Activated T-cell treated with anti-CD3 and anti-CD28 coated beads for 1 hour (primary cell): ENCODE results near the gene GRIA4.

Source experiments
- DNase-seq: peaks from one replicate; pipeline ENCODE4 v3.0.0-alpha.2; 2020; ENCODE audit warnings: low read depth

Gene GRIA4

GRCh38 chr11:105789579-105790420, 179.9 kb downstream of the GRIA4 start:
- no peak for DNase-seq

DNA sequence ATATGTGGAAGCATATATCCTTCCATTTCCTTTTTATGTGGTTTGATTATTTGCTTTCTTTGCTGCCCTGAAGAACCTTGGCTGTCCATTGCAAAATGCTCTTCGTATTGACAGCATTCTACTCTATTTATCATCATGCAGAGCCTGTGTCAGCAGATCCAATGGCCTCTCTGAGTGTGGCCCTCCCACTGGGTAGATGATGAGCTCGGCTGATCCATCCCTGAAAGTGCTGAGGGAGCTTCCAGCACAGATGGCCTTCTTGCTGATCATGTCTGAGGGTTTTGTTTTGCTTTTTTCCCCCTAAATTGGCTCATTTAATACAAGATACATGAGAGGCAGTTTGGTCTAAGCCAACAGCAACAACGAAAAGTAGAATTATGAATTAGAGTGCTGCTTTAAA, 181.0 kb downstream of the GRIA4 start:
- DNase-seq = no peak

GRCh38 chr11:105793092-105793491, 183.2 kb downstream of the GRIA4 start:
- DNase-seq = no peak

- DNase-seq = no peak
Observed at GRCh38 chr11:105799263-105799662, 189.4 kb downstream of the GRIA4 start.

GRCh38 chr11:105799728-105800462, 190.0 kb downstream of the GRIA4 start:
- DNase-seq = no peak

- no peak for DNase-seq
Observed at GRCh38 chr11:105802390-105802789, 192.5 kb downstream of the GRIA4 start.

GRCh38 chr11:105811242-105811641, 201.4 kb downstream of the GRIA4 start:
- no peak for DNase-seq

DNA sequence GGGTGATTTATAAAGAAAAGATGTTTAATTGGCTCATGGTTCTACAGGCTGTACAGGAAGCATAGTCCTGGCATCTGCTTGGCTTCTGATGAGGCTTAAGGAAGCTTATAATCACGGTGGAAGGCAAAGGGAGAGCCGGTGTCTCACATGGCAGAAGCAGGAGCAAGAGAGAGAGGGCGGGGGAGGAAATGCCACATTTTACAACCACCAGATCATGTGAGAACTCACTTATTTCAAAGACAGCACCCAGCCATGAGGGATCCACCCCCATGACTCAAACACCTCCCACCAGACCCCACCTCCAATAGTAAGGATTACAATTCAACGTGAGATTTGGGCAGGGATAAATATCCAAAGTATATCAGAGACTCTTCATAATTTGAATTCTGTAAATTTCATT, 211.5 kb downstream of the GRIA4 start:
- no peak for DNase-seq

DNA sequence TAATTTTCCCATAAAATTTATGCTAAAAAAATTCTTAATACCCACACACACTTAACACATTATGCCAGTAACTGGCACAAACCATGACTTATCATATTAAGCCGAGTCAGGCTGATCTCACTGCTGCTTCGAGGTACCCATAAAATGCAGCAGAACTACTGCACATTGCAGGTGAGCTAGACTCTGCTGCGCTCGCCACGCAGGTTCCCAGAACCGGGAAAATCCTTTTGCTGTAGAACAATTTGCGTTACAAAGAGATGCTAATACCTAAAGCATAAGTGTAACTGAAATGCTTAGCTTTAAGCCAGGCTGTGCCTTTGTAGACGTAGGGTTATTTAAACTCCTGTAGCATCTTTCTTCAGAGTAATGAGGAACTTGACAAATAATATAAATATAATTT, 211.9 kb downstream of the GRIA4 start:
- DNase-seq = no peak

DNA sequence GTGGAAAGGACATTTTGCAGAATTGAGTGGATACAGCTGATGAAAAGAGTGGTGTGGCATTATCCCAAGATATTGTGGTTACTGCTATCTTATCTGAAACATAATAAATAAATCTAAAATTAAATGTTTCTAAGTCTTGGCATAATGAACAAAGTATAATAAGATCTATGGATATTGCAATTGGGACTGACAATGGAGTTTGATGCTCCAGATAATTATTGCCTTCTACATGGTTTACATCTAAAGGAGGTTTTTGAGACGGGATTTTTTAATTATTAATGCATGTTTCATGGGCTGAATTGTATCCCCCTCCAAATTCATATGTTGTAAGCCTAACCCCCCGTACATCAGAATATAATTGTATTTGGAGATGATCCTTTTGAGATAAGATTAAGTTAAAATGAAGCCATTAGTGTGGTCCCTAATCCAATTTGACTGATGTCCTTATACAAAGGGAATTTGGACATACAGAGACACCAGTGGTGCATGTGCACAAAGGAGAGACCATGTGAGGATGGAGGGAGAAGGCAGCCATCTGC, 213.7 kb downstream of the GRIA4 start:
- no peak for DNase-seq

DNA sequence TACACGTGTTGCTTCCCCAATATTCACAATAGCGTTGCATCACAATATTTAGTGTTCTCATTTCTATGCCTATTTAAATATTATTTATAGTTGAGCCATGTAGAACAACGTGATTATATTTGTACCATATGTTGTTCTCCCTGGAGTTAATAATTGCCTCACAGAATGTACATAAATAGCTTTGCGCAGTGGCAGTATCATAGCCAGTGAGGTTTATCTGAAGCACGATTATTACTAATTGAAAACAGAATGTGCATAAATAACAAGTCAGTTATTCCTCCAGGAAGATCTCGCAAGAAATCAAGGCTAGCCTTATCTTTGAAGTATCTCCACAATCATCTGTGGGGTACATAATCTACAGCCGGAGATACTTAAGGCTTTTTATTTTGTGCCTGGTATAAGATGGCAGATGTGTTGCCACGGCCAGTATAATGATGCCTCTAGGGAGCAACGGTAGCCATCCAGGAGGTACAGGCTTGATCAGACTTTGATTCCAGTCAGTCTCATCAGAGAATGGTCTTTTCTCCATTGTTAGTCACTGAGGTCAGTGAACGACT, 214.7 kb downstream of the GRIA4 start:
- no peak for DNase-seq

- DNase-seq = no peak
Observed at GRCh38 chr11:105825141-105825540, 215.3 kb downstream of the GRIA4 start.

GRCh38 chr11:105827906-105828305, 218.0 kb downstream of the GRIA4 start:
- DNase-seq = no peak

- no peak for DNase-seq
Observed at GRCh38 chr11:105829084-105829483, 219.2 kb downstream of the GRIA4 start.

- no peak for DNase-seq
Observed at GRCh38 chr11:105834461-105834860, 224.6 kb downstream of the GRIA4 start.

DNA sequence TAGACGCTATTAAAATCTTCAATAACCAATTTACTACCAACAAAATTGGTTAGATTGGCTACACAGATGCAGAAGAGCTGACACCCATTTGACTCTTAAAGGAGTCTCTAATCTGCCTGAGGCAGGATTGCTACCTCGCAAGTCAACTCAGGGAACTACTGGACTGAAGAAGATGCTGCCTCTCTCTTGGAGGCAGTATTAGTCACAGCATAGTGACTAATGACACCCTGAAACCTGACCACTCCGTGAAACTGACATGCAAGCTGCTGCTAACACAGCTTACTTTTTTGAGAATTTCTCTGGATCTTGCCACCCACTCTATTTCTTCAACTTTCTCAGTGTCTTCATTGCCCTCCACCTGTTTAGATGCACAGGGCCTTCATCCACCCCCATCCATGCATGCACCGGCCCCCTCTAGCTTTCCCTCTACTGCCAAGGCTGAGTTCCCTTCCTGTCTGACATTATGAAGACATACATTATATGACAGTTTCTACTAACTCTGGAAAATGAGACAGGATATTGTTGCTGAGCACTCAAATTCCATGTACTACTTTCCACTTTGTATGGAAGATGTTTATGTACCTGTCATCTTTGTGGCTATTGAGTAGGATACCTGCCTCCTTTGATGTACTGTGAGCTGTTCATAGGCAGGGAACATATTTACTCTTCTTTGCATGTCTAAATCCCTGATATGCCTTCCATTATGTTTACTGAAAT, 229.0 kb downstream of the GRIA4 start:
- no peak for DNase-seq

DNA sequence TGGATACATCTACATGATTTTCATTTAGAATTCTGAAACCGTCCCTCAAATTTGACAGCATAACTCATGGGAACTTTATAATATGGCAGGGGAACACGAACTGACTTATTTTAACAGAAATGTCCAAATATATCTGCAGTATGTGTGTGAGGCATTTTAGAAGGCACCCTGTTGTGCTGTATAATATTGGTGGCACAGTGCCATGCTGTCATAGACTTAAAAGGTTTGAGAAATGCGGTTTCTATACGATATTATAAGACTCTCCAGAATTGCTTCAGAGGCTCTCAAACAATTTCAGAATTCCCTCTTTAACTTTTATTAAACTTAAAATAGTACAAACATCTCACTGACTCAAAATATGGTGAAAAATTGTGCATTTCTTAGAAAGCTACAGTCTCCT, 230.5 kb downstream of the GRIA4 start:
- DNase-seq = no peak

DNA sequence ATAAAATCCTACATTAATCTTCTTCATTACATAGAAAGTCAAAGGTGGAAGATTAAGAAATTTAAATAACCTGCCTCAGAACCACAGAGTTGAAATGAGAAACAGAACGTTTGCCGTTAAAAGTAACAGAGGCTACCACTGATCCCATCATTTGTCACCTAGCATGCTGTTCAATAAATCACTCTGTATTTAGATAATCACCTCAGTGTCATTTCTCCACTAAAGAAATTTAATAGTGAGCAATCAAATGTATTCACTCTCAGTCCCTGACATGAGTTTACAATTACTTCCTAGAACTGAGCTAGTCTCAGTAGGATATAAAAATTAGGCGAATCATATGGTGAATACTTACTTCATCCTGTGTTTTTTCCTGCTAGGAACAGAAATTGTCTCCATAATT, 242.5 kb downstream of the GRIA4 start:
- DNase-seq = no peak

GRCh38 chr11:105854269-105854668, 244.4 kb downstream of the GRIA4 start:
- no peak for DNase-seq

DNA sequence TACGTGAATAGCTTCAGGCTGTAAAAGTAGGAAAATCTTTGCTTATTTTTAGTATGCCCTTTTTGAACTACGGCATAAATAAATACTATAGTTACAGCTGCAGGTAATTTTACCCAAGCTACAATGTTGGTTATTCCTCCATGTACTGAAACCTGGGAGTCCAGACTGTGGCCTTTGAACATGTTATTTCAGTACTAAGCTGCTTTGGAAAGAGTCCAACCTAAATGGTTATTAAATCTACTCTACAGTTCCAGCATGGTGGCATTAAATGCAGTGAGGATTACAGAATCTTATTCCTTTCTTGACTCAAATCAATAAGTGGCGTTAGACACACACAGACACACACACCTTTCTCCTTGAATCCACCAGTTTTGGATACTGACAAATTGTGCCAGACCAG, 247.1 kb downstream of the GRIA4 start:
- no peak for DNase-seq

DNA sequence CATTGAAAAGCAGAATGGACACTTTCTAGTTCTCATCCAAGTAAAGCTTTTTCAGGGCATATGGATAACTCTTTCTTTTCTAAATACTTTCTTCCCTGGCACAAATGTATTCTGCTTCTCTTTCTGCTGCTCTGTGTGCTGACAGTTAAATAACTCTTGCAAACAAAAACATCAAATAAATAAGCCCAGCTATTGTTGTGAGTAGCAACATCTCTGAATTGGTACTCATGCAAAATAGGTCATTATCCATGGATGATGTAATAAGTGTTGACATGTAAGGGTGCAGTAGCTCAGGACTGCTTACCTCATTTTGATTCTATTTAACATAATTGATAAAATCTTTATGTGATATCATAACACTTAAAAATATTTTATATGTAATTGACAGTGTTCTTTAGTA, 247.9 kb downstream of the GRIA4 start:
- no peak for DNase-seq

DNA sequence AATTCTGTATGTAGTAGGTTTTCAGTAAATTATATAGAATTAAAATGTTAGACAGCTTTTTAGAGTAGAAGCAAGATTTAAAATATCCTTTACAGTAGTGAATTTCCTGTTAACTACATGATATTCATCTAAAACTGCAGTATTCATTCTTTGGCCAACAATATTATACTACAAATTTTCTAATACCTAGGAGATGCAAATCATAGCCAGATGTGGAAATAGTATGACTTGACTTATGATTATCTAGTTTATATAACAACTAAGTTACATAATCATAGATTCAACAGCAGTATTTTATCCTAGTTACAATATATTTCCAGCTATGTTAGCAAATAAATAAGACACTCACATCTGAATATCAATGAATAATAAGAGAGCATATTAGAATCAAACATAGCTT, 249.0 kb downstream of the GRIA4 start:
- no peak for DNase-seq
